Measurements from ENCODE around the gene MRGPRX3. TPM values are rescaled to one million over a fixed set of nuclear protein-coding genes. Genes with fewer than 3 reads are reported as not detected.
"Not testable (repeated sequence)": the region's sequence is repeated elsewhere in the genome, so short reads cannot be mapped to it uniquely, and the experiment has no call there.

Gene MRGPRX3
- total and polyA plus RNA-seq, 2 of the 13 experiments (the other 11 are each of a cell fraction or from before 2014, with no cell fraction given): 0.53 TPM; not detected in 1

GRCh38 chr11:18121331-18121828 lies 11.0 kb upstream of the MRGPRX3 start (continued):
- TF ChIP-seq PAXIP1 (CRISPR knock-in tag; conservative IDR thresholded peaks at IDR 0.05) (0 out of 2 replicates have a peak, but pooled peaks have one; percentile 28), HNF4A (CRISPR knock-in tag; IDR thresholded peaks at IDR 0.05) (peak; percentile 57), TFE3 (CRISPR knock-in tag; IDR thresholded peaks at IDR 0.05) (0 out of 2 replicates have a peak, but pooled peaks have one; percentile 14)

GRCh38 chr11:18131115-18131514 lies 1.3 kb upstream of the MRGPRX3 start:
- intact Hi-C loops (cut with micrococcal nuclease; ENCODE audit: unreplicated experiment); H2AFZ ChIP-seq (ENCODE audit: low read length); BruUV-seq (replicated peaks); H3K27me3 ChIP-seq (ENCODE audit: control insufficient read depth in 1 of 2, insufficient read depth in 2 of 2, low read length in 2 of 2); H3K4me3 ChIP-seq (replicated peaks in 1 of 3; ENCODE audit: insufficient read depth in 1 of 3, low read depth in 2 of 3, low read length in 3 of 3); H4K20me1 ChIP-seq (ENCODE audit: insufficient read depth, low read length); CTCF ChIA-PET (ENCODE audit: low intra/inter-chr PET ratio, low total read pairs); in situ Hi-C loops (cut with HindIII; ENCODE audit: extremely low pct_ligation_motif_present, low pct_unique_long_range_greater_than_20kb); H3K9me3 ChIP-seq (ENCODE audit: low read length); DNase-seq (ENCODE audit: low spot score); H3K27ac ChIP-seq (ENCODE audit: extremely low read length, insufficient read depth, low read length); H3K36me3 ChIP-seq (replicated peaks in 1 of 2; ENCODE audit: control insufficient read depth in 1 of 2, insufficient read depth in 2 of 2, low read length in 2 of 2); H3K9ac ChIP-seq (ENCODE audit: insufficient read depth, low read depth, low read length); POLR2A ChIA-PET; ATAC-seq; H3K79me2 ChIP-seq (ENCODE audit: insufficient read depth, low read length); TF ChIP-seq SOX13 (IDR thresholded peaks at IDR 0.05); EP300 (CRISPR knock-in tag; IDR thresholded peaks at IDR 0.05; ENCODE audit: borderline replicate concordance); FOXP1 (IDR thresholded peaks at IDR 0.05): not testable (repeated sequence)
- peak; percentile 76 for FAIRE-seq
- Histone ChIP-seq H3K4me2 (ENCODE audit: low read depth, low read length) (0 out of 2 replicates have a peak overlapping the region, but pooled peaks have one; percentile 27), H3K4me1 (ENCODE audit: insufficient read depth, low read length) (peaks cover 39% of the 10 kb centered on the region)
- TF ChIP-seq ISL2 (CRISPR knock-in tag; IDR thresholded peaks at IDR 0.05) (peak; percentile 56), TCF7 (IDR thresholded peaks at IDR 0.05; ENCODE audit: low read depth) (peak; percentile 28; the same call in 1 of the 2 replicates), SOX5 (CRISPR knock-in tag; IDR thresholded peaks at IDR 0.05; ENCODE audit: borderline replicate concordance) (peak; percentile 25; the same call in 1 of the 2 replicates), SOX13 (CRISPR knock-in tag; conservative IDR thresholded peaks at IDR 0.05 in 1 of 2, IDR thresholded peaks at IDR 0.05 in 1 of 2) (peak in 1 of 2 experiments; percentile 58; a peak in 1 of 4 replicates), FOXP4 (CRISPR knock-in tag; IDR thresholded peaks at IDR 0.05) (peak; percentile 62), GATAD2A (CRISPR knock-in tag; IDR thresholded peaks at IDR 0.05) (peak; percentile 41; the same call in 1 of the 2 replicates), ETV5 (CRISPR knock-in tag; IDR thresholded peaks at IDR 0.05; ENCODE audit: borderline replicate concordance) (peak; percentile 46; the same call in 1 of the 2 replicates), EP300 (IDR thresholded peaks at IDR 0.05; ENCODE audit: low read depth in 2 of 2, low read length in 2 of 2) (peak in 1 of 2 experiments; percentile 31; a peak in 1 of 4 replicates), FOXP1 (CRISPR knock-in tag; IDR thresholded peaks at IDR 0.05) (peak; percentile 29; the same call in 1 of the 2 replicates), SIX1 (CRISPR knock-in tag; IDR thresholded peaks at IDR 0.05; ENCODE audit: borderline replicate concordance) (peak; percentile 63; the same call in 1 of the 2 replicates)
- 36% methylated on average over 4 of the region's 4 CpGs for WGBS (ENCODE audit: low lambda C conversion rate)

Data from HepG2 (cell line).